GM10266 (cell line): ENCODE data around the gene TNFRSF1A.

Experiments used
- DNase-seq: peaks from one replicate; pipeline ENCODE4 v3.0.0; 2012; ENCODE audit errors: extremely low spot score
- CTCF ChIP-seq: IDR thresholded peaks from 2 replicates; pipeline ENCODE4 v1.5.1; 2012; ENCODE audit warnings: mild to moderate bottlenecking, low read depth; ENCODE audit not compliant: control insufficient read depth, insufficient read depth; ENCODE audit errors: missing control alignments

TNFRSF1A gene

GRCh38 chr12:6328945-6329702, 12.8 kb downstream of the TNFRSF1A start:
- TF ChIP-seq CTCF, result no peak
- DNase-seq, result no peak

- no peak for DNase-seq
- TF ChIP-seq CTCF, result no peak
These were observed 13.7 kb downstream of the TNFRSF1A start for GRCh38 chr12:6328045-6328779.

- DNase-seq, result no peak
- no peak for TF ChIP-seq CTCF
These were observed 14.4 kb downstream of the TNFRSF1A start for GRCh38 chr12:6327229-6328041.

GRCh38 chr12:6326316-6327228, 15.3 kb downstream of the TNFRSF1A start:
- peak; percentile 19 for TF ChIP-seq CTCF
- peak; percentile 68 for DNase-seq

- DNase-seq, result no peak
- TF ChIP-seq CTCF, result no peak
These were observed 16.7 kb downstream of the TNFRSF1A start for GRCh38 chr12:6324936-6325750.

- no peak for TF ChIP-seq CTCF
- no peak for DNase-seq
These were observed 17.7 kb downstream of the TNFRSF1A start for GRCh38 chr12:6323995-6324711.
